A673 (cell line): Measurements from ENCODE around the gene GBA3.

Experiments
- EZH2 ChIP-seq: fragments of 200-600 bp; sonication (generic); IDR thresholded peaks from 2 replicates; pipeline ENCODE4 v1.6.1; 2017; ENCODE audit warnings: borderline replicate concordance, low read depth, mild to moderate bottlenecking, mixed read lengths, antibody characterized with exemption, low read length; ENCODE audit not compliant: poor library complexity, severe bottlenecking
- TF ChIP-seq, protein P1 (sequence below): fragments of 300-800, 200-600 bp; sonication (generic); conservative IDR thresholded peaks from 2 replicates; pipeline ENCODE4 v1.5.1; 2017; ENCODE audit warnings: low read depth, mild to moderate bottlenecking, antibody characterized with exemption, low read length, moderate library complexity, mixed read lengths

DNA sequence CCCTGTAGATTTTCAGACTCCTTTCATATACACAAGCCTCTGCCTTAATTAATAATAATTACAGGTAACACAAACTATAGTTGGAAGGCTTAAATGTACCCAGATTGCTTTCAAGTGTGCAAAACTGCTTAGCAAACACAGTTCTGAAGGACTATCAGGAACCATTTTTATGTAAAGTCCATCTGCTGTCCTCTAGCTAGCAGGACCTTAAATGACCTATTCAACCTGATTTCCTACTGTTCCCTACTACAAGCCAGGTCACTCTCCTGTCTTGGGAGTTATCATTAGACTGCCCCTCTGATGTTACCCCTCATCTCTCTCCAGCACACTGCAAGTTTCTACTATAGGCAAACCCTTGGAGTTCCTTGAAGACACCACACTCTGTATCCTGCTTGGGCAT, 157.3 kb downstream of the GBA3 start:
- TF ChIP-seq, protein P1, sequence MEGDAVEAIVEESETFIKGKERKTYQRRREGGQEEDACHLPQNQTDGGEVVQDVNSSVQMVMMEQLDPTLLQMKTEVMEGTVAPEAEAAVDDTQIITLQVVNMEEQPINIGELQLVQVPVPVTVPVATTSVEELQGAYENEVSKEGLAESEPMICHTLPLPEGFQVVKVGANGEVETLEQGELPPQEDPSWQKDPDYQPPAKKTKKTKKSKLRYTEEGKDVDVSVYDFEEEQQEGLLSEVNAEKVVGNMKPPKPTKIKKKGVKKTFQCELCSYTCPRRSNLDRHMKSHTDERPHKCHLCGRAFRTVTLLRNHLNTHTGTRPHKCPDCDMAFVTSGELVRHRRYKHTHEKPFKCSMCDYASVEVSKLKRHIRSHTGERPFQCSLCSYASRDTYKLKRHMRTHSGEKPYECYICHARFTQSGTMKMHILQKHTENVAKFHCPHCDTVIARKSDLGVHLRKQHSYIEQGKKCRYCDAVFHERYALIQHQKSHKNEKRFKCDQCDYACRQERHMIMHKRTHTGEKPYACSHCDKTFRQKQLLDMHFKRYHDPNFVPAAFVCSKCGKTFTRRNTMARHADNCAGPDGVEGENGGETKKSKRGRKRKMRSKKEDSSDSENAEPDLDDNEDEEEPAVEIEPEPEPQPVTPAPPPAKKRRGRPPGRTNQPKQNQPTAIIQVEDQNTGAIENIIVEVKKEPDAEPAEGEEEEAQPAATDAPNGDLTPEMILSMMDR = no peak
- TF ChIP-seq EZH2 = no peak
